H1 (cell line): ENCODE data around the gene PDE8B. TPM values are rescaled to one million over a fixed set of nuclear protein-coding genes. Genes with fewer than 3 reads are reported as not detected.

Source experiments
- BCL11A ChIP-seq, 2 experiments: IDR thresholded peaks; one replicate each; pipeline ENCODE4 v1.6.1; 2011; ENCODE audit warnings: low read depth in 2 of 2, low read length in 2 of 2, mild to moderate bottlenecking in 2 of 2
- CBX8 ChIP-seq: fragments of 300-800, 300-1000 bp; sonication (generic); IDR thresholded peaks from 2 replicates; pipeline ENCODE4 v1.7.1; 2016; ENCODE audit warnings: low read depth, low read length, borderline replicate concordance
- CHD1 ChIP-seq: IDR thresholded peaks from 2 replicates; pipeline ENCODE4 v1.6.1; 2012; ENCODE audit warnings: low read depth, low read length, improper control_type of control experiment
- RBBP5 ChIP-seq: IDR thresholded peaks from 2 replicates; pipeline ENCODE4 v1.7.1; 2012; ENCODE audit warnings: low read depth, mild to moderate bottlenecking, inconsistent platforms, low read length, moderate library complexity, borderline replicate concordance
- TAF1 ChIP-seq: IDR thresholded peaks from 2 replicates; pipeline ENCODE4 v1.6.1; 2011; ENCODE audit warnings: mild to moderate bottlenecking, low read depth, low read length
- polyA plus RNA-seq, 7 experiments: library from polyadenylated mRNA; depleted of rRNA in 3 of 7; stranded (reverse) in 5 of 7; unstranded in 2 of 7; fragments of >200 nt in 5 of 7; fragments of 200-250 nt in 2 of 7; gene quantifications; 1 replicate in 5 of 7; 2 replicates in 1 of 7; 4 replicates in 1 of 7; pipeline versions ENCODE4 v1.2.1 to v1.2.3, GENCODE V29; 2011 to 2013; ENCODE audit warnings: missing spikeins in 2 of 7, mixed read lengths in 2 of 7
- total RNA-seq: library from RNA; stranded (reverse); fragmentation: NEBNext Ultra II Directional; extraction: Animal tissue kit (Norgen Biotek cat#: 25700); gene quantifications from 2 replicates; pipeline ENCODE4 v1.2.1, GENCODE V29; 2021

The PDE8B gene
- total and polyA plus RNA-seq, 2 of the 8 experiments (the other 6 are each of a cell fraction or from before 2014, with no cell fraction given) = 0.32 to 1.1 TPM

GRCh38 chr5:77316871-77317661, 106.6 kb downstream of the PDE8B start (continued):
- TF ChIP-seq BCL11A (IDR thresholded peaks at IDR 0.05; ENCODE audit: low read depth in 2 of 2, low read length in 2 of 2) = no peak
- TF ChIP-seq CHD1 = no peak
- no peak for TF ChIP-seq TAF1
- no peak for TF ChIP-seq RBBP5
- TF ChIP-seq CBX8 = no peak
- TF ChIP-seq, all 59 proteins: peak for 0
